ENCODE data around the gene DGKZ. TPM values are rescaled to one million over a fixed set of nuclear protein-coding genes. Genes with fewer than 3 reads are reported as not detected.

DGKZ gene
- total RNA-seq, 1 donor from 2014 or later, result 78.8 TPM

DNA sequence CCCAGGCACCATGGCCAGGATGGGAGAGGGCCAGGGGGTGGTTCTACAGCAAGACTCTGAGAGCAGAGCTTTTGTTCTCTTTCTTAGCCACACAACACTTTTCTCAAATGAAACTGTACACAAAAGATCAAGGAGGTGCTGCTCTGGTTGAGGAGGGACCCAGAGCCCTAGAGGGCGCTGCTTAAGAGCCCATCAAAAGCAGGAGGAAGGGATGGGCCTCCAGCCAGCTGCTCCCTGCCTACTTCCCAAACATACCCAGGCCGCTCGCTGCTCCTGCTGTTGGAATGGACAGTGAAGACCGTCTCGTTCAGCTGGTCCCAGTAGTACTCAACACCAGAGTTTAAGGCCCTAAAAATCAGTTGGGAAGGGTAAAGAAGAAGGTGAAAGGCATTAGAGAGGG lies 62.8 kb downstream of the DGKZ start:
- peaks cover 0 to 64% of the 10 kb centered on the region in 2 donors for H3K36me3 ChIP-seq
- intact Hi-C loops (cut with DNase I), result no loop called here

DNA sequence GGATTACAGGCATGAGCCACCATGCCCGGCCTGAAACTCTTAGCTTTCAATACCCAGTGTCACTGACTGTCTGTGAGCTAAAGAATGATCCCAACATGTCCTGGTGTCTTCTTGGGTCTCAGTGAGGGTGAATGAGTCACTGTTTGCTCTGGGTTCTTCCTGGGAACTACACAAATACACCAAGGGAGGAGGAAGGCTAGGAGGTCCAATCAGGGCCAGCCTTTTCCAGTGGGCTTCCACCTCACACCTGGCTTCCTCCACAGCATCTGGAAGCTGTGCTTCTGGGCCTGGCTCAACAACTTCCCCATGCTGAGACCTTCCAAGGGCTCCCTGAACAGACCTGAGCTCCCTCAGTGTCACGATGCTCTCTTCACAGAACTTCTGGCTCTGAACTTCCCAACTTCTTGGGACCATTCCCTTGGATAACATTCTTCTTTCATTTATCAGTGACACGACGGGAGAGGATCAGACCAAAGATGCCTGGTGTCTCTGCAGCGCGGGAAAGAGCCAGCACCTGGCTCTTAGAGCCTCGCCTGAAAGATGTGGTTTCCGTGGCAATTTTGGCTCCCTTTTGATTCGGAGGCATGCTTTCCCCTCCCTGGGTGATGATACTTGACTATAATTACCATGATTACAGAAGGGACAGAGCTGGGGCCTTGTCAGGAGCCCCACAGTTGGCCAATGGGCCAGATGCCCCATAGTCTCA lies 66.7 kb downstream of the DGKZ start:
- DNase-seq (ENCODE audit: extremely low spot score in 2 of 2), result no peak
- no peaks in the 10 kb centered on the region for H3K27me3 ChIP-seq
- H3K4me3 ChIP-seq, result no peak overlapping the region
- intact Hi-C loops (cut with DNase I), result no loop called here
- no peaks in the 10 kb centered on the region for H3K4me1 ChIP-seq
- H3K36me3 ChIP-seq, result peaks cover 0 to 47% of the 10 kb centered on the region in 2 donors
- TF ChIP-seq, protein P1, sequence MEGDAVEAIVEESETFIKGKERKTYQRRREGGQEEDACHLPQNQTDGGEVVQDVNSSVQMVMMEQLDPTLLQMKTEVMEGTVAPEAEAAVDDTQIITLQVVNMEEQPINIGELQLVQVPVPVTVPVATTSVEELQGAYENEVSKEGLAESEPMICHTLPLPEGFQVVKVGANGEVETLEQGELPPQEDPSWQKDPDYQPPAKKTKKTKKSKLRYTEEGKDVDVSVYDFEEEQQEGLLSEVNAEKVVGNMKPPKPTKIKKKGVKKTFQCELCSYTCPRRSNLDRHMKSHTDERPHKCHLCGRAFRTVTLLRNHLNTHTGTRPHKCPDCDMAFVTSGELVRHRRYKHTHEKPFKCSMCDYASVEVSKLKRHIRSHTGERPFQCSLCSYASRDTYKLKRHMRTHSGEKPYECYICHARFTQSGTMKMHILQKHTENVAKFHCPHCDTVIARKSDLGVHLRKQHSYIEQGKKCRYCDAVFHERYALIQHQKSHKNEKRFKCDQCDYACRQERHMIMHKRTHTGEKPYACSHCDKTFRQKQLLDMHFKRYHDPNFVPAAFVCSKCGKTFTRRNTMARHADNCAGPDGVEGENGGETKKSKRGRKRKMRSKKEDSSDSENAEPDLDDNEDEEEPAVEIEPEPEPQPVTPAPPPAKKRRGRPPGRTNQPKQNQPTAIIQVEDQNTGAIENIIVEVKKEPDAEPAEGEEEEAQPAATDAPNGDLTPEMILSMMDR (IDR thresholded peaks at IDR 0.05), result no peak
- TF ChIP-seq POLR2A (IDR thresholded peaks at IDR 0.05), result no peak
- TF ChIP-seq POLR2AphosphoS5 (IDR thresholded peaks at IDR 0.05; ENCODE audit: insufficient read depth in 1 of 2, low read depth in 1 of 2), result no peak
- H3K27ac ChIP-seq, result no peak overlapping the region
- H3K9me3 ChIP-seq, result no peaks in the 10 kb centered on the region

More for the DNA sequence above, 62.8 kb downstream of the DGKZ start:
- Histone ChIP-seq H3K9me3 (no peaks in the 10 kb centered on the region), H3K4me3 (no peak overlapping the region), H3K27me3 (no peaks in the 10 kb centered on the region), H3K27ac (no peak overlapping the region), H3K4me1 (no peaks in the 10 kb centered on the region)
- TF ChIP-seq POLR2A (IDR thresholded peaks at IDR 0.05) (no peak), POLR2AphosphoS5 (IDR thresholded peaks at IDR 0.05; ENCODE audit: insufficient read depth in 1 of 2, low read depth in 1 of 2) (no peak)
- TF ChIP-seq, protein P1 (IDR thresholded peaks at IDR 0.05), result no peak
- DNase-seq (ENCODE audit: extremely low spot score in 2 of 2), result no peak

DNA sequence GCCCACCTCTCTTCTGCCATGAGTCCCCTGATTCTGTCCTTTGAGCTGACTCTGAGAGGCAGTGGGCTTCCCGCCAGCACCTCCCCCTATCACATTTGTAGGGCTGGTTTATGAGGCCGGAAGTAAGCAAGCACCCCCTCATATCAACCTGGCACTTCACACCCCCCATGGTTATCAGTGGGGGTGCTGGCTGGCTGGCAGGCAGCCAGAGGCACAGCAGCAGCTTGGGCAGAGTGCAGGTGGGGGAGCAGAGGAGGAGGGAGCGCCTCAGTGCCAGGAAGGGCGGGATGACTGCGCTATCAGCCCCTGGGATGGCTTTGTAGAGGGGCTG lies 67.2 kb downstream of the DGKZ start:
- no peak overlapping the region for H3K4me3 ChIP-seq
- no peaks in the 10 kb centered on the region for H3K4me1 ChIP-seq
- TF ChIP-seq POLR2AphosphoS5 (IDR thresholded peaks at IDR 0.05; ENCODE audit: insufficient read depth in 1 of 2, low read depth in 1 of 2) (no peak), POLR2A (IDR thresholded peaks at IDR 0.05) (no peak)
- TF ChIP-seq, protein P1 (IDR thresholded peaks at IDR 0.05), result no peak
- H3K9me3 ChIP-seq, result no peaks in the 10 kb centered on the region
- H3K36me3 ChIP-seq, result peaks cover 0 to 43% of the 10 kb centered on the region in 2 donors
- intact Hi-C loops (cut with DNase I), result no loop called here
- H3K27me3 ChIP-seq, result no peaks in the 10 kb centered on the region
- DNase-seq (ENCODE audit: extremely low spot score in 2 of 2), result no peak
- no peak overlapping the region for H3K27ac ChIP-seq

DNA sequence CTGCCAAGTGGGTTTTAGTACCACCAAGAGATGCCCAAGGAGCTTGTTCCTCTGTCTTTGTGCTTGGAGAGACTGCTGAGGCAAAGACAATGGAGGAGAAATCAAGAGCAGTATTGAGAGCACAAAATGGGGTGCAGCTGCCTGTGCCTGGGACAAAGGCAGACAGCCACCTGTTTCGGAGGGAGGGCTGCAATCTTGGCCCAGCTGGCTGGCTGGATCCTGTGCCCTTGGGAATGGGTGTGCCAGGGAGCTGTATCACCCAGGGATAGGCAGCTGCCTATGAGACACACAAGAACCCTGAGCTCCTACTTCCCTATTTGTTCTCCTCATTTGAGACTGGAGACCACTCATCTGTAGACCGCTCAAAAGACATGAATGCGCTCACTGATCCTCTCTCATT lies 67.6 kb downstream of the DGKZ start:
- H3K9me3 ChIP-seq, result no peaks in the 10 kb centered on the region
- H3K4me3 ChIP-seq, result no peak overlapping the region
- no peak for DNase-seq (ENCODE audit: extremely low spot score in 2 of 2)
- peaks cover 0 to 39% of the 10 kb centered on the region in 2 donors for H3K36me3 ChIP-seq
- no peaks in the 10 kb centered on the region for H3K4me1 ChIP-seq
- intact Hi-C loops (cut with DNase I), result no loop called here
- H3K27me3 ChIP-seq, result no peaks in the 10 kb centered on the region
- no peak overlapping the region for H3K27ac ChIP-seq
- TF ChIP-seq POLR2A (IDR thresholded peaks at IDR 0.05) (no peak), POLR2AphosphoS5 (IDR thresholded peaks at IDR 0.05; ENCODE audit: insufficient read depth in 1 of 2, low read depth in 1 of 2) (no peak)
- TF ChIP-seq, protein P1 (IDR thresholded peaks at IDR 0.05), result no peak

DNA sequence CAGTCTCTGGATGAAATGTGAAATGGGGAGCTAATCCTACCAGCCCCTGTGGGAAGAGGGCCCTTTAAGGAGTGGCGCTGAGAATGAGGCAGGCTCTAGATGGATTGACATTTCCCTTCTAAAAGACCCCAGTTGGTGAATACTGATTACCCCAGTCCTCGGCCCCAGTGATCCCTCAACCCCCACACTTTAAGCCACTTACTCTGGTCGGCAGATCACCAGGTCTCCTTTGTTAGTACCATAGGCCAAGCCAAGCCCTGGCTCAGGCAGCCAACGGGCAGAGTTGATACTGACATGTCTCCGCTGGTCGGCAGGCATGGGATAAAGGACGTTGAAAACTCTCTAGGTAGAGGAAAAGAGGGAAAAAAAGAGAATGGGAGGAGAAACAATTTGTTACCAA lies 70.4 kb downstream of the DGKZ start:
- Histone ChIP-seq H3K4me3 (no peak overlapping the region), H3K4me1 (no peaks in the 10 kb centered on the region), H3K36me3 (peaks cover 0 to 40% of the 10 kb centered on the region in 2 donors), H3K9me3 (no peaks in the 10 kb centered on the region), H3K27ac (no peak overlapping the region), H3K27me3 (no peaks in the 10 kb centered on the region)
- TF ChIP-seq POLR2A (IDR thresholded peaks at IDR 0.05) (no peak), POLR2AphosphoS5 (IDR thresholded peaks at IDR 0.05; ENCODE audit: insufficient read depth in 1 of 2, low read depth in 1 of 2) (no peak)
- TF ChIP-seq, protein P1 (IDR thresholded peaks at IDR 0.05), result no peak
- DNase-seq (ENCODE audit: extremely low spot score in 2 of 2), result no peak
- intact Hi-C loops (cut with DNase I), result no loop called here

Measured in vagina (tissue), 2 donors.